GM21528 (cell line): ENCODE results near the gene SLC8A1.

Source experiments
- ATAC-seq: cut with Tn5 transposase; IDR thresholded peaks from one replicate; pipeline ENCODE4 v1.9.1; 2021; ENCODE audit warnings: mild to moderate bottlenecking, moderate library complexity; ENCODE audit not compliant: unreplicated experiment, low FRiP score

SLC8A1 gene

GRCh38 chr2:40127890-40128557 lies 323.9 kb downstream of the SLC8A1 start:
- ATAC-seq = no peak

GRCh38 chr2:40127146-40127545 lies 324.7 kb downstream of the SLC8A1 start:
- ATAC-seq = no peak

GRCh38 chr2:40126006-40126405 lies 325.9 kb downstream of the SLC8A1 start:
- no peak for ATAC-seq

GRCh38 chr2:40123746-40124145 lies 328.1 kb downstream of the SLC8A1 start:
- ATAC-seq = no peak

- no peak for ATAC-seq
Measured at GRCh38 chr2:40123326-40123725, 328.6 kb downstream of the SLC8A1 start.

- no peak for ATAC-seq
Measured at GRCh38 chr2:40120957-40121356, 330.9 kb downstream of the SLC8A1 start.

GRCh38 chr2:40120026-40120425 lies 331.9 kb downstream of the SLC8A1 start:
- no peak for ATAC-seq

GRCh38 chr2:40118622-40119021 lies 333.3 kb downstream of the SLC8A1 start:
- ATAC-seq = no peak

GRCh38 chr2:40115894-40116293 lies 336.0 kb downstream of the SLC8A1 start:
- ATAC-seq = no peak

- no peak for ATAC-seq
Measured at GRCh38 chr2:40115348-40115747, 336.5 kb downstream of the SLC8A1 start.

GRCh38 chr2:40113997-40114396 lies 337.9 kb downstream of the SLC8A1 start:
- ATAC-seq = no peak

GRCh38 chr2:40113272-40113968 lies 338.5 kb downstream of the SLC8A1 start:
- no peak for ATAC-seq

- no peak for ATAC-seq
Measured at GRCh38 chr2:40109381-40109780, 342.5 kb downstream of the SLC8A1 start.

- no peak for ATAC-seq
Measured at GRCh38 chr2:40108851-40109250, 343.0 kb downstream of the SLC8A1 start.

GRCh38 chr2:40106061-40106460 lies 345.8 kb downstream of the SLC8A1 start:
- ATAC-seq = no peak

GRCh38 chr2:40105593-40105992 lies 346.3 kb downstream of the SLC8A1 start:
- ATAC-seq = no peak

- ATAC-seq = no peak
Measured at GRCh38 chr2:40103590-40103989, 348.3 kb downstream of the SLC8A1 start.

- no peak for ATAC-seq
Measured at GRCh38 chr2:40103163-40103562, 348.7 kb downstream of the SLC8A1 start.

- no peak for ATAC-seq
Measured at GRCh38 chr2:40102447-40102846, 349.4 kb downstream of the SLC8A1 start.

- ATAC-seq = peak; percentile 70
Measured at GRCh38 chr2:40101131-40101575, 350.7 kb downstream of the SLC8A1 start.

- no peak for ATAC-seq
Measured at GRCh38 chr2:40100676-40101075, 351.2 kb downstream of the SLC8A1 start.
